HFFc6 (cell line): Measurements from ENCODE around the gene GP1BB. TPM values are rescaled to one million over a fixed set of nuclear protein-coding genes. Genes with fewer than 3 reads are reported as not detected.

Experiments used
- DNase-seq: peaks from one replicate; pipeline ENCODE4 v3.0.0-alpha.2; 2018
- H3K27ac Mint-ChIP-seq: 2 replicates; pipeline ENCODE4 v1.8.0; 2020; ENCODE audit warnings: mild to moderate bottlenecking, mixed read lengths
- H3K27me3 Mint-ChIP-seq: 2 replicates; pipeline ENCODE4 v1.8.0; 2021; ENCODE audit warnings: mild to moderate bottlenecking, moderate library complexity, mixed read lengths; ENCODE audit not compliant: insufficient read depth
- H3K36me3 Mint-ChIP-seq: 2 replicates; pipeline ENCODE4 v1.8.0; 2021; ENCODE audit warnings: low read depth, mixed read lengths
- H3K4me1 Mint-ChIP-seq: 2 replicates; pipeline ENCODE4 v1.8.0; 2020; ENCODE audit warnings: low read depth, mixed read lengths
- H3K4me3 Mint-ChIP-seq: 2 replicates; pipeline ENCODE4 v1.8.0; 2020; ENCODE audit warnings: mild to moderate bottlenecking, moderate library complexity, mixed read lengths
- H3K9me3 Mint-ChIP-seq: 2 replicates; pipeline ENCODE4 v1.8.0; 2020; ENCODE audit warnings: mild to moderate bottlenecking, mixed read lengths
- CTCF ChIP-seq: fragments of 200-600 bp; sonication (generic); IDR thresholded peaks from 2 replicates; pipeline ENCODE4 v1.5.0; 2021; ENCODE audit warnings: antibody characterized with exemption, mild to moderate bottlenecking
- total RNA-seq, 6 experiments: library from RNA; stranded (reverse); fragmentation: NEBNext Ultra II Directional; extraction: Animal tissue kit (Norgen Biotek cat#: 25700); gene quantifications; 2 replicates in 1 of 6; 3 replicates in 5 of 6; pipeline ENCODE4 v1.2.3, GENCODE V29; 2021

Gene GP1BB
- total RNA-seq, 6 experiments from 2014 or later, result 0.27 to 1.1 (median 0.41) TPM; not detected in 3

GRCh38 chr22:19766511-19767426 is 43.4 kb downstream of the GP1BB start:
- peak; percentile 45 for TF ChIP-seq CTCF
- Mint-ChIP-seq H3K36me3 (no peaks in the 10 kb centered on the region), H3K9me3 (no peaks in the 10 kb centered on the region), H3K27ac (no peak overlapping the region), H3K4me3 (peak overlapping the region; percentile 34), H3K27me3 (peaks cover 17% of the 10 kb centered on the region), H3K4me1 (no peaks in the 10 kb centered on the region)
- DNase-seq, result no peak

GRCh38 chr22:19767427-19768341 is 44.3 kb downstream of the GP1BB start:
- Mint-ChIP-seq H3K36me3 (no peaks in the 10 kb centered on the region), H3K4me3 (peak overlapping the region; percentile 34; the same call in 1 of the 2 replicates), H3K27ac (no peak overlapping the region), H3K4me1 (no peaks in the 10 kb centered on the region), H3K9me3 (no peaks in the 10 kb centered on the region), H3K27me3 (peaks cover 17% of the 10 kb centered on the region)
- no peak for DNase-seq
- no peak for TF ChIP-seq CTCF

DNA sequence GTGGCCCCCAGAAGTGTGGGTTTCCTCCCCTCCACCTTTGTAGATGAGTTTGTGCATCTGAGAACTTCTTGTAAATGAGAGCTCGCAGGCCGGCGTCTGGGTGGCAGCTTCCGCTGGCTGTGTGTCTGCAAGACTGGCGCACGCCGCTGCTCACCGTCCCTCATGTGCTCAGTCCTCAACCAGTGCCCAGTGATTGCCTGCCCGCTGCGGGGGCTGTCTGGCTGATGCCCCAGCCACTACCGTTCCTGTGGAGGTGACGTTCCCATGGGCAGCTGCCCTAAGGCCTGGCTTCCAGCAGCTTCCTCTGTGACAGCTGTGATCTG is 46.0 kb downstream of the GP1BB start:
- Mint-ChIP-seq H3K4me1 (no peaks in the 10 kb centered on the region), H3K9me3 (no peaks in the 10 kb centered on the region), H3K4me3 (no peak overlapping the region), H3K36me3 (no peaks in the 10 kb centered on the region), H3K27ac (no peak overlapping the region), H3K27me3 (peaks cover 17% of the 10 kb centered on the region)
- no peak for DNase-seq
- no peak for TF ChIP-seq CTCF

- H3K36me3 Mint-ChIP-seq, result no peaks in the 10 kb centered on the region
- H3K27me3 Mint-ChIP-seq, result peaks cover 13% of the 10 kb centered on the region
- no peak for DNase-seq
- no peak for TF ChIP-seq CTCF
- H3K4me1 Mint-ChIP-seq, result no peaks in the 10 kb centered on the region
- no peak overlapping the region for H3K4me3 Mint-ChIP-seq
- H3K27ac Mint-ChIP-seq, result no peak overlapping the region
- H3K9me3 Mint-ChIP-seq, result no peaks in the 10 kb centered on the region
Observed at GRCh38 chr22:19770349-19771220, 47.2 kb downstream of the GP1BB start.

GRCh38 chr22:19772422-19772672 is 49.0 kb downstream of the GP1BB start:
- Mint-ChIP-seq H3K36me3 (no peaks in the 10 kb centered on the region), H3K27me3 (peaks cover 13% of the 10 kb centered on the region), H3K4me1 (no peaks in the 10 kb centered on the region), H3K4me3 (no peak overlapping the region), H3K9me3 (no peaks in the 10 kb centered on the region), H3K27ac (no peak overlapping the region)
- no peak for TF ChIP-seq CTCF
- no peak for DNase-seq
